Measurements from ENCODE around the gene TMPRSS15.

DNA sequence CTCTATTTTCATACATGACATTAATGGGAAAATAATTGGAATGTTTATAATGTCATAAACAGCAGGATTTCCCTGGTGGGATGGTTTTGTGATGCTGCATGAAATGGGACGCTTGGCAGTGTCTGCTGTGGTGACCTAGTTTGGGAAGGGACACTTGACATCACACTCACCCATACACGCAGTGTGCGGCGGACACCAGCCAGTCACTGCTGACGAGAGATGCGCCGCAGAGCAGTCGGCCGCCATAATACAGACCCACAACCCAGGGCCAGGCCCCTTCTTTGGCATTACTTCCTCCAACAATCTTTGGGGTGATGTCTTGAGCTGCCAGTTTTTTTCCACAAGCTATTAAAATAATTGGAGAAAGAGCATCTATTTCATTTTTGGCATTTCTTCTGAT is 109.5 kb downstream of the TMPRSS15 start:
- TF ChIP-seq, protein P1, sequence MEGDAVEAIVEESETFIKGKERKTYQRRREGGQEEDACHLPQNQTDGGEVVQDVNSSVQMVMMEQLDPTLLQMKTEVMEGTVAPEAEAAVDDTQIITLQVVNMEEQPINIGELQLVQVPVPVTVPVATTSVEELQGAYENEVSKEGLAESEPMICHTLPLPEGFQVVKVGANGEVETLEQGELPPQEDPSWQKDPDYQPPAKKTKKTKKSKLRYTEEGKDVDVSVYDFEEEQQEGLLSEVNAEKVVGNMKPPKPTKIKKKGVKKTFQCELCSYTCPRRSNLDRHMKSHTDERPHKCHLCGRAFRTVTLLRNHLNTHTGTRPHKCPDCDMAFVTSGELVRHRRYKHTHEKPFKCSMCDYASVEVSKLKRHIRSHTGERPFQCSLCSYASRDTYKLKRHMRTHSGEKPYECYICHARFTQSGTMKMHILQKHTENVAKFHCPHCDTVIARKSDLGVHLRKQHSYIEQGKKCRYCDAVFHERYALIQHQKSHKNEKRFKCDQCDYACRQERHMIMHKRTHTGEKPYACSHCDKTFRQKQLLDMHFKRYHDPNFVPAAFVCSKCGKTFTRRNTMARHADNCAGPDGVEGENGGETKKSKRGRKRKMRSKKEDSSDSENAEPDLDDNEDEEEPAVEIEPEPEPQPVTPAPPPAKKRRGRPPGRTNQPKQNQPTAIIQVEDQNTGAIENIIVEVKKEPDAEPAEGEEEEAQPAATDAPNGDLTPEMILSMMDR (IDR thresholded peaks at IDR 0.05; ENCODE audit: insufficient read depth, low read length, poor library complexity, severe bottlenecking), result no peak
- no peak for TF ChIP-seq EZH2phosphoT487 (conservative IDR thresholded peaks at IDR 0.05; ENCODE audit: low read length)

All from SU-DHL-6 (cell line).